Fibroblast of skin of back (primary cell): Measurements from ENCODE around the gene TUBB3. TPM values are rescaled to one million over a fixed set of nuclear protein-coding genes. Genes with fewer than 3 reads are reported as not detected.
"Not testable (repeated sequence)": the region's sequence is repeated elsewhere in the genome, so short reads cannot be mapped to it uniquely, and the experiment has no call there.

ENCODE experiments used
- DNase-seq: peaks from one replicate; pipeline ENCODE4 v3.0.0-alpha.2; 2013
- polyA plus RNA-seq, 2 experiments: library from polyadenylated mRNA; unstranded; fragments of 120-200 nt; gene quantifications; one replicate each; pipeline ENCODE4 v1.2.1, GENCODE V29; 2013; ENCODE audit not compliant: insufficient read length in 2 of 2

TUBB3 gene
- 217 TPM for polyA plus RNA-seq (2013, experiment 1 of 2; ENCODE audit: insufficient read length)
- 99.4 TPM for polyA plus RNA-seq (2013, experiment 2 of 2; ENCODE audit: insufficient read length)

GRCh38 chr16:89922884-89923639, at the start of gene TUBB3:
TSS of gene TUBB3 (plus strand) at chr16:89923342. CDS start at chr16:89923402, 60 bp downstream.
- peak; percentile 85 for DNase-seq

- peak; percentile 90 for DNase-seq
Observed at GRCh38 chr16:89873972-89874689, 49.0 kb upstream of the TUBB3 start.

- not testable (repeated sequence) for DNase-seq
Observed at GRCh38 chr16:89879123-89879522, 44.0 kb upstream of the TUBB3 start.

- DNase-seq: no peak
Observed at GRCh38 chr16:89880477-89881367, 42.4 kb upstream of the TUBB3 start.

GRCh38 chr16:89881368-89881730, 41.8 kb upstream of the TUBB3 start:
- no peak for DNase-seq

GRCh38 chr16:89883346-89884040, 39.6 kb upstream of the TUBB3 start:
- no peak for DNase-seq

GRCh38 chr16:89884041-89884421, 39.1 kb upstream of the TUBB3 start:
- no peak for DNase-seq

GRCh38 chr16:89887243-89887642, 35.9 kb upstream of the TUBB3 start:
- no peak for DNase-seq

GRCh38 chr16:89890200-89890599, 32.9 kb upstream of the TUBB3 start:
- DNase-seq: no peak

- DNase-seq: no peak
Observed at GRCh38 chr16:89890886-89891657, 32.1 kb upstream of the TUBB3 start.

- DNase-seq: no peak
Observed at GRCh38 chr16:89892055-89892630, 31.0 kb upstream of the TUBB3 start.

GRCh38 chr16:89892635-89893034, 30.5 kb upstream of the TUBB3 start:
- DNase-seq: no peak

- DNase-seq: no peak
Observed at GRCh38 chr16:89893642-89894548, 29.2 kb upstream of the TUBB3 start.

GRCh38 chr16:89895482-89896250, 27.5 kb upstream of the TUBB3 start:
- DNase-seq: no peak

- DNase-seq: no peak
Observed at GRCh38 chr16:89897204-89897603, 25.9 kb upstream of the TUBB3 start.

- DNase-seq: no peak
Observed at GRCh38 chr16:89898201-89898967, 24.8 kb upstream of the TUBB3 start.

GRCh38 chr16:89899879-89900481, 23.2 kb upstream of the TUBB3 start:
- no peak for DNase-seq

GRCh38 chr16:89900885-89901284, 22.3 kb upstream of the TUBB3 start:
- DNase-seq: no peak
